Measurements from ENCODE around the gene MAL. TPM values are rescaled to one million over a fixed set of nuclear protein-coding genes. Genes with fewer than 3 reads are reported as not detected.

MAL gene
- total RNA-seq, 1 donor from 2014 or later = not detected

DNA sequence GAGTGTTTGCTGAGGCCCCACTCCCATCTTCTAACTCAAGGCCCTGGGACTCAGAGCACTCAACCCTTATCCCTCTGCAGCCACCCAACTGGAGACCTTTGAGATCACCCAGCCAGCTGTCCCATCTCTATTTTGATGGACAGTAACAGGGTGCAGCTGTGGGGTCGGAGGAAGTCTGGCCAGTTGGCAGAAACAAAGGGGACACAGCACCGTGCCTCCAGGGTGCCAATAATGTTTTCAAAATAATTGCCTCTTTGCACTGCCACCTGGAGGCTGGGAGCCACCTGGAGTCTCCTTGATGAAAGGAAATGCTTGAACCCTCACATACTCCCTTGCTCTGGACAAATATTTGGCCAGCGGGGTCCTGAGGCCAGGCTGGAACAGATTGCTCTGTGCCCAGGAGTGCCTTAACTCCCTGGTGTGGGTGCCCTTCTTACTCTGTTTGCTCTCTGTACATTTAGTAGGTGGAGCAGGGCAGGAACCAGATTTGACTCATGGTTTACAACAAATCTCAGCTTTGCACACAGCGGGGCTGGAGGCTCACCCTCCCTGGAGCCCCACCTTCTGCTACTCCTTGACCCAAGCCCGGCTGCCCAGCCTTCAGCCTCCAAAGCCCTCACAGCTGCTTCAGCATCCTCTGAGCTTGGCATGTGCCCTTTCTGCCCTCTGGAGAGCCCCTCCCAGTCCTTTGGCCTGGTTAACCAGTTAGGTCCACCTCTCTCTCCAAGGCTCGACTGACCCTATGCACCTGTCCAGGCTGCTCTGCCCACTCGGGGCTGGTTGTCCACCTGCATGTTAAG, 17.2 kb downstream of the MAL start:
- Mint-ChIP-seq H3K9me3 (ENCODE audit: unreplicated experiment) (peaks cover 5% of the 10 kb centered on the region), H3K4me1 (ENCODE audit: unreplicated experiment) (peaks cover 21% of the 10 kb centered on the region), H3K27me3 (ENCODE audit: unreplicated experiment) (peaks cover 11% of the 10 kb centered on the region), H3K27ac (ENCODE audit: unreplicated experiment) (no peak overlapping the region), H3K36me3 (ENCODE audit: low read depth, unreplicated experiment) (peaks cover 11% of the 10 kb centered on the region), H3K4me3 (ENCODE audit: unreplicated experiment) (no peak overlapping the region)
- TF ChIP-seq, protein P1, sequence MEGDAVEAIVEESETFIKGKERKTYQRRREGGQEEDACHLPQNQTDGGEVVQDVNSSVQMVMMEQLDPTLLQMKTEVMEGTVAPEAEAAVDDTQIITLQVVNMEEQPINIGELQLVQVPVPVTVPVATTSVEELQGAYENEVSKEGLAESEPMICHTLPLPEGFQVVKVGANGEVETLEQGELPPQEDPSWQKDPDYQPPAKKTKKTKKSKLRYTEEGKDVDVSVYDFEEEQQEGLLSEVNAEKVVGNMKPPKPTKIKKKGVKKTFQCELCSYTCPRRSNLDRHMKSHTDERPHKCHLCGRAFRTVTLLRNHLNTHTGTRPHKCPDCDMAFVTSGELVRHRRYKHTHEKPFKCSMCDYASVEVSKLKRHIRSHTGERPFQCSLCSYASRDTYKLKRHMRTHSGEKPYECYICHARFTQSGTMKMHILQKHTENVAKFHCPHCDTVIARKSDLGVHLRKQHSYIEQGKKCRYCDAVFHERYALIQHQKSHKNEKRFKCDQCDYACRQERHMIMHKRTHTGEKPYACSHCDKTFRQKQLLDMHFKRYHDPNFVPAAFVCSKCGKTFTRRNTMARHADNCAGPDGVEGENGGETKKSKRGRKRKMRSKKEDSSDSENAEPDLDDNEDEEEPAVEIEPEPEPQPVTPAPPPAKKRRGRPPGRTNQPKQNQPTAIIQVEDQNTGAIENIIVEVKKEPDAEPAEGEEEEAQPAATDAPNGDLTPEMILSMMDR (IDR thresholded peaks at IDR 0.05; ENCODE audit: unreplicated experiment) = no peak
- DNase-seq (ENCODE audit: low spot score) = no peak

DNA sequence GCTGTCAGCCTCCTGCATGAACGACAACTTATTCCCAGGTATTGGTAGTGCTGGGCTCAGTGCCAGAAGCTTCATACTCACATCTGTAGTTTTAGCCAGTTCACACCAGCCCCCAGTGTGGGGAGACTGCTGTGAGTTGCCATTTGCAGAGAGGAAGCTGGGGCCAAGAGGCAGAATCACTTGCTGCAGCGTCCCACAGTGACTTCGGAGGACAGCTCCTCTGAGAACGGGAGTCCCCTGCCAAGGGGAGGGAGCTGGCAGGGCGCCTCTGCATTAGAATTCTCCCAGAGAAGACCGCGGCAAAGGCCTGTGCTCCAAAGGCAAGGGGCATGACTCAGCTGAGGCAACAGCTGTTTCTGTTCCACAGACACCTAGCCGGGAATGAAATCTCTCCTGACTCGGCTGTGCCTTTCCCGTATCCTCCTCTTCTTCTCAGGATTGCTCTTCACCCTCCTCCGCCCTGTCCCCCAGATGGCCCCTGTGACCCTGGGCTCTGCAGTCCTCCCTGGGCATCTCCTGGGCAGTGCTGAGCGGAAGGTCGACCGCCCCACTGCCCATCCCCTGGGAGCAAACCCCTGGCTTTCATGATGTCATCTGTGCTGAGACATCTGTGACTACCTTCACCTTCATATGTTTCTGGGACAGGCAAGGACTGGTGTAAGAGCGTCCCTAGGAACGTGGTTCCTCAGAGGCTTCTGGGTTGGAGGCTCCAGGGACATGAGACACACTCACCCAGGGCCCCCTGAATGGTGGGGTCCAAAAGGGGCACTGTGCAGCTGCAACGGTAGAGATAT, 18.0 kb downstream of the MAL start:
- no peak overlapping the region for H3K27ac Mint-ChIP-seq (ENCODE audit: unreplicated experiment)
- TF ChIP-seq, protein P1 (IDR thresholded peaks at IDR 0.05; ENCODE audit: unreplicated experiment) = no peak
- peaks cover 6% of the 10 kb centered on the region for H3K36me3 Mint-ChIP-seq (ENCODE audit: low read depth, unreplicated experiment)
- H3K4me1 Mint-ChIP-seq (ENCODE audit: unreplicated experiment) = peaks cover 18% of the 10 kb centered on the region
- no peak for DNase-seq (ENCODE audit: low spot score)
- H3K9me3 Mint-ChIP-seq (ENCODE audit: unreplicated experiment) = peaks cover 5% of the 10 kb centered on the region
- H3K4me3 Mint-ChIP-seq (ENCODE audit: unreplicated experiment) = no peak overlapping the region
- peaks cover 11% of the 10 kb centered on the region for H3K27me3 Mint-ChIP-seq (ENCODE audit: unreplicated experiment)

DNA sequence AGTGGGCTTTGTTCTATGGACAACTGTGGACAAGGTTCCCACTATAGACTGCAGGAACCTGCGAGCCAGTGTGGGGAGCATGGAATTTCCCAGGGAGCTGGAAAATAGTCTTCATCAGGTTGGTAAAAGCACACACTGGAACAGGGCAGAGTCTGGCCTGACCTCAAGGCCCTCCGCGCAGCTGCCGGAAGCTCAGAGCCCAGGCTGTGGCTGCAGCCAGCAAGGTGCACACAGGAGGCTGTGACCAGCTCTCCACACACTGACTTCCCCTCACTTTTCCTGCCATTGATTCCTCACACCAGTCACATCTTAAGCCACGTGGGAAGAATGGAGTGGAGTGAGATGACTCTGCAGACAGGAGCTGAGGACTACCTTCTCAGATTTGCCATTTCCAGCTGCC, 19.1 kb downstream of the MAL start:
- TF ChIP-seq, protein P1 (IDR thresholded peaks at IDR 0.05; ENCODE audit: unreplicated experiment) = no peak
- Mint-ChIP-seq H3K36me3 (ENCODE audit: low read depth, unreplicated experiment) (no peaks in the 10 kb centered on the region), H3K9me3 (ENCODE audit: unreplicated experiment) (no peaks in the 10 kb centered on the region), H3K4me1 (ENCODE audit: unreplicated experiment) (peaks cover 12% of the 10 kb centered on the region), H3K27ac (ENCODE audit: unreplicated experiment) (no peak overlapping the region), H3K27me3 (ENCODE audit: unreplicated experiment) (peaks cover 3% of the 10 kb centered on the region), H3K4me3 (ENCODE audit: unreplicated experiment) (no peak overlapping the region)
- no peak for DNase-seq (ENCODE audit: low spot score)

DNA sequence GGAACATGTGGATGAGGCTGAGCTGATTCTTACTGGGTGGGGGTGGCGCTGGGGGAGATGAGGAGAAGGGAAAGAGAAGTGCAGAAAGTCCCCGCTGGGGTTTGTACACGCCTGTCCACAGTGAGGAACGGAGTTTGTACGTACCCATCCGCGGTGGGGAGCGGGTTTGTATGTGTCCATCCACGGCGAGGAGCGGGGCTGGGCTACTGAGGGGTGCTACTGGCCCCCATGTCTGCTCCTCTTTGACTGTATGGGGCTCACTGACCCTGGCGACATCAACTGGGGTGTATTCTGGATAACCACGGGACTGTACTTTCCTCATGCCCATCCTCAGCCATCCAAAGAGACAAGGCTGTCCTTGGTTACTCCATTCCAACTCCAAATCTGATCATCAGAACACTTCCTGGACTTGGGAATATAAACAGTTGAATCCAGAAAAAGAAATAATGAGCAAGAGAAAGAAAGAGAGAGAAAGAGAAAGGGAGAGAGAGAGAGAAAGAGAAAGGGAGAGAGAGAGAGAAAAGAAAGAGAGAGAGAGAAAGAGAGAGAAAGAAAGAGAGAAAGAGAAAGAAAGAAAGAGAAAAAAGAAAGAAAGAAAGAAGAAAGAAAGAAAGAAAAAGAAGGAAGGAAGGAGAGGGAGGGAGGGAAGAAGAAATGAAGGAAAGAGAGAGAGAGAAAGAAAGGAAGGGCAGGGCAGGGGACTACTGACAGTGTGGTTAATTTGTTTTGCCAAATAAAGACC, 21.0 kb downstream of the MAL start:
- Mint-ChIP-seq H3K27ac (ENCODE audit: unreplicated experiment) (no peak overlapping the region), H3K4me1 (ENCODE audit: unreplicated experiment) (peaks cover 12% of the 10 kb centered on the region), H3K27me3 (ENCODE audit: unreplicated experiment) (peaks cover 9% of the 10 kb centered on the region), H3K36me3 (ENCODE audit: low read depth, unreplicated experiment) (no peaks in the 10 kb centered on the region), H3K4me3 (ENCODE audit: unreplicated experiment) (no peak overlapping the region), H3K9me3 (ENCODE audit: unreplicated experiment) (no peaks in the 10 kb centered on the region)
- DNase-seq (ENCODE audit: low spot score) = no peak
- TF ChIP-seq, protein P1 (IDR thresholded peaks at IDR 0.05; ENCODE audit: unreplicated experiment) = no peak

Data from endothelial cell (in vitro differentiated cells).